ENCODE results near the gene LTB. TPM values are rescaled to one million over a fixed set of nuclear protein-coding genes. Genes with fewer than 3 reads are reported as not detected.

LTB gene
- total RNA-seq, 1 donor from 2014 or later = 1.4 TPM

DNA sequence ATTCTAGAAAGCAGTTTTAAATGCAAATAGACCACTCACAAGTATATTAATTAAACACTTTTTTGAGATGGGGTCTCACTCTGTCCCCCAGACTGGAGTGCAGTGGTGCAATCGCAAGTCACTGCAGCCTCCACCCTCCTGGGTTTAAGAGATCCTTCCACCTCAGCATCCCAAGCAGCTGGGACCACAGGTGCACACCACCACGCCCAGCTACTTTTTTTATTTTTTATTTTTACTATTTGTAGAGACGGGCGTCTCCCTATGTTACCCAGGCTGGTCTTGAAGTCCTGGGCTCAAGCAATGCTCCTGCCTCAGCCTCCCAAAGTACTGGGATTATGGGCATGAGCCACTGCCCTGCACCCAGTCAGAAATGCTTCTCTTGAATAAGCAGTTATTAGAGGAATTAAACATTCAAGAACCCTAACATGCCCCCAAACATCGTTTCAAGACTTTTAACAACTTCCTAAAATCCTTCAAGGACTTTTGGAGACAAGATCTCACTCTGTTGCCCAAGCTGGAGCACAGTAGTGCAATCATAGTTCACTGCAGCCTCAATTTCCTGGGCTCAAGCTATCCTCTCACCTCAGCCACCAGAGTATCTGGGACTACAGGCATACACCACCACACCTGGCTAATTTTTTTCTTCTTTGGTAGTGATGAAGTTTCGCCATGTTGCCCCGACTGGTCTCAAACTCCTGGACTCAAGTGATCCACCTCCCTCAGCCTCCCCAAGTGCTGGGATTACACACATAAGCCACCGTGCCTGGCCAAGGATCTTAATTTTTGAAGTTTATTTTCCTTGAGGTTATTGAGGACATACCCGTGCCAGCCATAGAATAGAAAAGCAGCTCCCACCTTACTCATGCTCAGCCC lies 50.2 kb downstream of the LTB start:
- no peak for DNase-seq (ENCODE audit: low spot score)

DNA sequence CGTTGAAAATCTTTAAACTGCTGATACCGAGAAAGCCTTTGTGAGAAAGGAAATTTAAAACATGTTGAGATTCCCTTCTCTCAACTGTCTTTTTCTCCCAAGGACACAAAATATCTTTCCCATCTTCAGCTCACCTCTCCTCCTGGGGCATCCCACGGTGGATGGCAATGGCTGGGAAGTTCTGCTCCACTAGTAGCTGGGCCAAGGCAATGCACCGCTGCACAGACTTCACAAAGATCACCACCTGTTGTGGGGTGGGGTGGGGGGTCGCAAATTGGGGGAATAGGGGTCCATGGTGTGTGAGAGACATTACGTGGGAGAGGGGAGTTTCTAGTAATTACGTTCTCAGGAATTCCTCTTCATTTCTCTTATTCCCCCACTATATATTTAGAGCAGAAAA lies 51.1 kb downstream of the LTB start:
- no peak for DNase-seq (ENCODE audit: low spot score)

DNA sequence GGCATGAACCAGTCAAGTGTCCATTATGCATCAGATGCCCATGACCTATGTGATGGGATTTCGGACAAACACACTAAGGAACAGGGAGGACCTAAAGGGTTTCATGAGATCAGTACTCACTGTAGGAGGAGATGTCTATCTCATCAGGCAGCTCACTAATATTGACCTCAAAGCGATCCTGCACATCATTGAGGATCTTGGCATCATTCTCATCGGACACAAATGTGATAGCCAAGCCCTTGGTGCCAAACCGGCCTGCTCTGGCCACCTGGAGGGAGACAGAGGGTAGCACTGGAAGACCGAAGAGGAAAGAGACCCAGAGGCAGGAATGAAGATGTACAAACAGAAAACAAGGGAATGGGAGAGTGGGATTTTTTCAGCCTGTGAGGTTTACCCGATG lies 51.6 kb downstream of the LTB start:
- DNase-seq (ENCODE audit: low spot score) = no peak

Other genes starting within 250 kb of the LTB start
- 914 TPM for gene HLA-B, start 225.2 kb downstream of the LTB start, total RNA-seq
- 9.9 TPM for gene MICA, start 178.8 kb downstream of the LTB start, total RNA-seq
- 4.5 TPM for gene MICB, start 84.3 kb downstream of the LTB start, total RNA-seq
- not detected for gene MCCD1, start 53.5 kb downstream of the LTB start, total RNA-seq
- 268 TPM for gene DDX39B, start 40.4 kb downstream of the LTB start, total RNA-seq
- 1.1 TPM for gene ATP6V1G2, start 35.8 kb downstream of the LTB start, total RNA-seq
- gene NFKBIL1, start 34.8 kb downstream of the LTB start, total RNA-seq = 11.4 TPM
- not detected for gene LTA, start 10.1 kb downstream of the LTB start, total RNA-seq
- 1.2 TPM for gene TNF, start 6.9 kb downstream of the LTB start, total RNA-seq
- 23.8 TPM for gene LST1, start 3.9 kb upstream of the LTB start, total RNA-seq
- gene NCR3, start 10.6 kb upstream of the LTB start, total RNA-seq = not detected
- gene AIF1, start 32.8 kb upstream of the LTB start, total RNA-seq = 60.1 TPM
- gene PRRC2A, start 38.3 kb upstream of the LTB start, total RNA-seq = 162 TPM
- 229 TPM for gene BAG6, start 70.2 kb upstream of the LTB start, total RNA-seq
- gene APOM, start 73.5 kb upstream of the LTB start, total RNA-seq = 3.3 TPM
- 21.6 TPM for gene C6orf47, start 78.4 kb upstream of the LTB start, total RNA-seq
- gene GPANK1, start 82.6 kb upstream of the LTB start, total RNA-seq = 10.5 TPM
- 125 TPM for gene CSNK2B, start 83.7 kb upstream of the LTB start, total RNA-seq
- 15.5 TPM for gene LY6G5B, start 87.6 kb upstream of the LTB start, total RNA-seq
- 1.9 TPM for gene LY6G5C, start 98.6 kb upstream of the LTB start, total RNA-seq
- gene ABHD16A, start 120.9 kb upstream of the LTB start, total RNA-seq = 38.8 TPM
- not detected for gene LY6G6F, start 124.4 kb upstream of the LTB start, total RNA-seq
- not detected for gene LY6G6D, start 132.9 kb upstream of the LTB start, total RNA-seq
- not detected for gene LY6G6C, start 139.3 kb upstream of the LTB start, total RNA-seq
- not detected for gene MPIG6B, start 140.9 kb upstream of the LTB start, total RNA-seq
- 123 TPM for gene DDAH2, start 146.9 kb upstream of the LTB start, total RNA-seq
- gene CLIC1, start 154.1 kb upstream of the LTB start, total RNA-seq = 408 TPM
- 14.8 TPM for gene MSH5, start 157.6 kb upstream of the LTB start, total RNA-seq
- 2.0 TPM for gene SAPCD1, start 180.2 kb upstream of the LTB start, total RNA-seq
- gene VWA7, start 194.9 kb upstream of the LTB start, total RNA-seq = 0.77 TPM
- 62.6 TPM for gene VARS1, start 213.3 kb upstream of the LTB start, total RNA-seq
- gene LSM2, start 224.5 kb upstream of the LTB start, total RNA-seq = 25.7 TPM
- gene HSPA1L, start 232.9 kb upstream of the LTB start, total RNA-seq = 0.84 TPM
- 139 TPM for gene HSPA1A, start 233.1 kb upstream of the LTB start, total RNA-seq
- gene HSPA1B, start 245.3 kb upstream of the LTB start, total RNA-seq = 111 TPM